H54 (cell line): ENCODE data around the gene MAN2B1.

Source experiments
- DNase-seq: peaks from one replicate; pipeline ENCODE4 v3.0.0; 2011; ENCODE audit warnings: low spot score, mixed read lengths; ENCODE audit not compliant: insufficient read length
- FAIRE-seq: peaks from 3 replicates; lab custom pipeline; 2011; peaks lifted over from hg19 to GRCh38; lab: Jason Lieb, UNC
- POLR2A ChIP-seq: IDR thresholded peaks from 2 replicates; pipeline ENCODE4 v1.6.1; 2011; ENCODE audit warnings: low read depth, mild to moderate bottlenecking, low read length

MAN2B1 gene

DNA sequence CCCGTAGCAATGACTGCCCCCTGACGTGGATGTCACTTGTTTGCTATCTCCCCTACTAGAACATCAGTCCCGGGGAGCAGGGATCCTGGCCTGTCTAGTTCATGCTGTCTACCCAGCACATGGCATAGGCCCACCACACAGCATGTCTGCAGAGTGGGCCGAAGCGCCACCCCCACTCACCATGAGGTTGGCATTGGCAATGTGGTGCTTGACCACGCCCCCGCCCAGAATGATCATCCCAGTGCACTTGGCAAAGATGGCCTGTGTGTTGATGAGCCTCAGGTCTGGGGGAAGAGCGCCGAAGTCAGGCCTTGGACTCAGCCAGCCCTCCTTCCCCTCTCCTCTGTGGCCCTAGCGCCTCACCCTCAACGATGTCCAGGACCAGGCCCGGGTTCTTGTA is 10.4 kb upstream of the MAN2B1 start:
- no peak for FAIRE-seq
- no peak for DNase-seq
- TF ChIP-seq POLR2A: no peak

DNA sequence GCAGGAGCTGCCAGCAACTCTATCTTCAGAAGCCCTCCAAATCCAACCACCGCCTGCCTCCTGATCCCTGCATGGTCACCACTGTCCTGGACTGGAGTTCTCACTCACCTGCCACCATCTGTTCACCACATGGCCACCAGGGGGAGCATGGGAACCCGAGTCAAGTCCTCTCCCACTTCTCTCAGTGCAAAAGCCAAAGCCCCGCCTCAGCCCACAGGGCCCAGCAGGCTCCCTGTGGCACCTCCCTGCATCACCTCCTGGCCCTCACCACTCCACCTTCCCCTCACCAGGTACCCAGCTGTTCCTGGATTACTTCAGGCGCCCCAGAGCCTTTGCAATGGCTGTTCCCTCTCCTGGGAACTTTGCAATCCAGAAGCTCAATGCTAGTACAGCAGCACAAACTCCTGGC is 9.8 kb upstream of the MAN2B1 start:
- no peak for TF ChIP-seq POLR2A
- DNase-seq: peak; percentile 83
- FAIRE-seq: no peak

DNA sequence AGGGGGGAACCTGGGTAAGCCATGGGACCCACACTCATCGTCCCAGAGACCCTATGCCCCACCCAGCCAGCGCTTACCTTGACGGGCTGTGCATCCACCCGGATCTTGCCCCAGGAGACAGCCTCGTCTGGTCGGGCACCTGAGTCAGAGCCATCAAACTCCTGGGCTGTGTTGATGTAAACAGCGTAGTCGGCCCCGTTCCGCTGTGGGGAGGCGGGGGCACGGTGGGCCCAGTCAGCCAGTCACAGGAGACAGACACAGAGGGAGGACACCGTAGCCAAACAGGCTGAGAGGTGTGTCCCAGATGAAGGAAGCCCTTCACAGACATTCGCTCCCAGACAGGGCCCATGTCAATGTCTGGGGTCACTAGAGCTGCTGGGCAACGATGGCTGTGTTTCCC is 9.4 kb upstream of the MAN2B1 start:
- TF ChIP-seq POLR2A: no peak
- DNase-seq: no peak
- no peak for FAIRE-seq

DNA sequence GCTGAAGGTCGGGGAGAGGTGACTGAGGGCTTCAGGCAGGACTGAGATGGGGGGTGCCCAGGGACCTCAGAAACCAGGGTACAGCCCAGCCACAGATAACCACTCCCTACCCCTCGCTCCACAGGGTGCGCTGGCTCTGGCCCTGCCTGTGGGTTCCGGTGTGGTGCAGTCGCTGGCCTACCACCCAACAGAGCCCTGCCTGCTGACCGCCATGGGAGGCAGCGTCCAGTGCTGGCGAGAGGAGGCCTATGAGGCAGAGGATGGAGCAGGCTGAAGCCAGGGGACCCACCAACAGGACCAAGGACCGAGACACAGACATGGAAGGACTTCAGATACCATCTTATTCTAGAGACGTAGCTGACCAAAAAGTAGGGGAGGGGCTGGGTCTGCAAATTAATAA is 8.9 kb upstream of the MAN2B1 start:
- no peak for FAIRE-seq
- TF ChIP-seq POLR2A: no peak

DNA sequence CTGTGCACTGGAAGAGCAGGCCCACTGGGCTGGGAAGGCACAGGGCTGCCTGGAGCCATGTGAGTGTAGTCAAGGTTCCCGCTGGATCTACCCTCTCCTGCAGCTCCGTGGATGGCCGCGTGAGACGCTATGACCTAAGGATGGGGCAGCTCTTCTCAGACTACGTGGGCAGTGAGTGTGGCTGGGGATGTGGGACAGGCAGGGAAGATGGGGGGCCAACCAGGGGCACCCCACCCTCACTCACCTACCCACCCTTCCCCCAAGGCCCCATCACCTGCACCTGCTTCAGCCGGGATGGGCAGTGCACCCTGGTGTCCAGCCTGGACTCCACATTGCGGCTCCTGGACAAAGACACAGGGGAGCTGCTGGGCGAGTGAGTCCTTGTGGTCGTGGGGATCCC is 6.2 kb upstream of the MAN2B1 start:
- no peak for DNase-seq
- TF ChIP-seq POLR2A: no peak
- no peak for FAIRE-seq

More for the DNA sequence above, 8.9 kb upstream of the MAN2B1 start:
- no peak for DNase-seq

DNA sequence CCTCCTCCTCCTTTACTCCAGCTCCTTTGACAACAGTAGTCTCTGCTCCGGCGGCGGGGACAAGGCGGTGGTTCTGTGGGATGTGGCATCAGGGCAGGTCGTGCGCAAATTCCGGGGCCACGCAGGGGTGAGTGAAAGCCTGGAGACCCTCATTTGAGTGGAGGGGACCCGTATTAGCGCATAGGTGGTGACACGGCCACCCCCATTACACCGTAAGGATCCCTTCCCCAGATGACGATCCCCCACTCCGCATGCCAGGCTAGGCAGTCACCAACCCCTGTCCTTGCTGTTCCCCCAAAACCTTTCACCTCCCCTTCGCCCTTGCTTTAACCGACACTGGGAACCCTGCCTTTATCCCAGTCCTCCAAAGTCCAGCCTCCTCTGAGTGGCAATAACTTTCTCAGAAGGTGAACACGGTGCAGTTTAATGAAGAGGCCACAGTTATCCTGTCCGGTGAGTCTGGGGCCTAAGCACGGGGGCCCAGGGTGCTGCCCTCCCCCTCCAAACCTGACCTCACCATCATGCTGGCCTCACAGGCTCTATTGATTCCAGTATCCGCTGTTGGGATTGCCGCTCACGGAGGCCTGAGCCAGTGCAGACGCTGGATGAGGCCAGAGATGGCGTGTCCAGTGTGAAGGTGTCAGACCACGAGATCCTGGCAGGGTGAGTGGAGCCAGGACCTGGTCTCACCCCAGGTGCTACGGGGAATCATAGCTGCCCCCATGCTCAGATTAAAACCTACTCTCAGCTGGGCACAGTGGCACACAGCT is 3.8 kb upstream of the MAN2B1 start:
- DNase-seq: no peak
- FAIRE-seq: no peak
- TF ChIP-seq POLR2A: 0 out of 2 replicates have a peak, but pooled peaks have one; percentile 3

DNA sequence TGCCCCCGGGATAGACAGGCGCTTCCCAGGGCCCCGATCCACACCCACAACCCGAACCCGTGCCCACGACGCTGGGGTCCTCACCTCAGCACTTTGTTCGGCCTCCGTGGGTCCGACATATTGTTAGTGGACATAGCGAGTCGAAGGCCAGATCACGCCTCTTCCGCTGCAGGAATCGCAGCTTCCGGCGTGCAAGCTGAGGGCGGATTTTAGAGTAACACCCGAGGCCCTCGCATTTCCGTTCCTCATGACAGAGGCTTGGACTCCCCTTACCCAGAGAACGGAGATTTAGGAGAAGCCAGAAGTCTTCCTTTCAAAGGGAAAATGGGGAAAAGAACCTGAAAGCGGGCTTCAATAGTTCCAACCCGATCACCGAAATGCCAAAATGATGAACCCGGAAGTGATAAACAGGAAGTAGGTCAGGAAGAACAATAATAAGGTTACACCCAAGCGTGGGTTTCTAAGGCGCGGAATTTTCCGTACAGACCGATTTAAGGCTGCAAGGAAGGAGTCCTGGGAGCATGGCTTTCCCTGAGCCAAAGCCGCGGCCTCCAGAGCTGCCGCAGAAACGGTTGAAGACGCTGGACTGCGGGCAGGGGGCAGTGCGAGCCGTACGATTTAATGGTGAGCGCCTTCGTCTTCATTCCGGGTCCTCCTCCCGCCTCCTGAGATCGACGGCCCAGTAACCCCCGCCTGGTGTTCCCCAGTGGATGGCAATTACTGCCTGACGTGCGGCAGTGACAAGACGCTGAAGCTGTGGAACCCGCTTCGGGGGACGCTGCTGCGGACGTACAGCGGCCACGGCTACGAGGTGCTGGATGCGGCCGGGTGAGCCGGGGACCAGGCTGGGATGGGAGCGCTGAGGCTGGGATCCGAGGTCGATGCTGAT is 3.0 kb upstream of the MAN2B1 start:
- DNase-seq (peak; percentile 63), FAIRE-seq (no peak)
- peak; percentile 56 for TF ChIP-seq POLR2A

DNA sequence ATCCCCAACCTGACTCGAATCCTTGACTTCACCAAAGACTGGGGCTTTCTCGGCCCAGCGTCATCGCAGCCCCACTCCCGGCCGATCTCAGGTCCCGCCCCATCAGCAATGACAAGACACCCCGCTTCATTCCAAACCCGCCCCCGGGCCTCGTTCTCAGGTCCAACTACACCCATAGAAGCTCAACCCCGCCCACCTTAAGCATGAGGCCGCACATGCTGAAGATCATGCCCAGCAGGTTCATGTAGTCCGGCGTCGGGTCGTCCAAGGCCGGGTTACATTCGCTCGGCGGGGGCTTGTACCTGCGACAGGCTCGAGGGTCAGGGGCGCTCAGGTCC is 2.4 kb upstream of the MAN2B1 start:
- no peak for FAIRE-seq
- no peak for TF ChIP-seq POLR2A
- no peak for DNase-seq

DNA sequence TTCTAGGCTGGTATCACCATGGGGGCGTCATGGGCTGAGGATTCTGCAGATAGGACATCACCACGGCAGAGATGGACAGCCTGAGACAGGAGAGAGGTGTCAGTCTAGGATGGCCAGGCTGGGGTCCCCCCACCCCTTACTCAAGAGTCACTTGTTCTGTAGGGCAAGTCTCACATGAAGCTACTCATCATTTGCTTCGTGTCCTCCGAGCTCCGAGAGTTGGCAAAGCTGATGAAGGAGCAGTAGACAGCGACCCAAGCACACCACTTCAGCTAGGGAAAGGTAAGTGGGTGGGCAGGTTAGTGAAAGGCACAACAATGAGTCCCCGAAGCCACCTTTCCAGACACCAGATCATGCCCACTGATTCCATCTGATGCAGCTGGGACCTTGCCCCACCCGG is 1.8 kb upstream of the MAN2B1 start:
- FAIRE-seq (no peak), DNase-seq (no peak)
- no peak for TF ChIP-seq POLR2A

DNA sequence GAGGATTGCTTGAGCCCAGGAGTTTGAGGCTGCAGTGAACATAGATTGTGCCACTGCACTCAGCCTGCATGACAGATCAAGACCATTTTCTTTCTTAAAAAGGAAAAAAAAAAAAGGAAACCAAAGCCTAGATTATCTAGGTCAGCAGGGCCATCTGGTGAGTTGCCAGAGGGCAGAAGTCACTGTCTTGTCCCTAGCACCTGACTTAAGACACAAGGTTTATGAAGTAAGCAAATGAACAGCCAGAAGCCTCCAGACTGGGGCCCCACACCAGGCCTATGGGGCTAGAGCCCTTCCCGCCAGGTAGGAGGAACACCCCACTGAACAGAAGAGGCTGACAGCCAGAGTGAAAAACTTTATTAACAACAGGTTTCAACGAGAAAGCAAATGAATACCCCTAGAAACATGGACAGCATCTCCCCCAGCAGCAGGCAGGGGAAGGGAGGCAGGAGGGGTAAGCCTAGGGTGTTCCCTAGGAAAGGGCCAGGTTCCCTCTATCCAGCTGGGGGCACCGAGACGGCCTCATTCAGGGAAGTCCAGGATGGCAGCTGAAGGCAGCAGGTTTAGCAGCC is 1.3 kb upstream of the MAN2B1 start:
- no peak for DNase-seq
- FAIRE-seq: no peak
- no peak for TF ChIP-seq POLR2A

DNA sequence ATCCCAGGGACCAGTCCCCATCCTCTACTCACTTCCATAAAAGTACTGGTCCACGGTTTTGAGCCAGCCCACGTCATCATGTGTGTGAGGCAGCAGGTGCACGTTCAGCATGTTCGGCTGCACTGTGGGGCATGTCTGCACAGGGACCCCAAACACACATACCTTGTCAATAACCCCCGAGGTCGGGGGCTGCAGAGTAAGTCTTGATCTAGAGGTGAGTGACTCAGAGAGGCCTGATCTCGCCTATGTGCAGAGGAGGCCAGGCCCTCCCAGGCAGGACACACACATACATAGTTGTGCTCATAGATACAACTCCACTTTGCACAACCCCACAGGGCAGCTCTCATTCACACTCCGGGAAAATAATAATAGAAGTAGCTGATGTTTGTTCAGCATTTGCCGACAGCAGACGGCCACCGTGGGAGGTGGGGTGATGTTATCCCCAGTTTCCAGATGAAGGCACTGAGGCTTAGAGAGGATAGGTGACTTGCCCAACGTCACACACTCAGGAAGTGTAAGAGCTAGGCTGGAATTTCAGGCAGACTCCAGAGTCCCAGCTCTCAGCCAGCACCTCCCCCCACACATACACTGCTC is 774 bp downstream of the MAN2B1 start:
- FAIRE-seq: no peak
- DNase-seq: no peak
- TF ChIP-seq POLR2A: no peak

DNA sequence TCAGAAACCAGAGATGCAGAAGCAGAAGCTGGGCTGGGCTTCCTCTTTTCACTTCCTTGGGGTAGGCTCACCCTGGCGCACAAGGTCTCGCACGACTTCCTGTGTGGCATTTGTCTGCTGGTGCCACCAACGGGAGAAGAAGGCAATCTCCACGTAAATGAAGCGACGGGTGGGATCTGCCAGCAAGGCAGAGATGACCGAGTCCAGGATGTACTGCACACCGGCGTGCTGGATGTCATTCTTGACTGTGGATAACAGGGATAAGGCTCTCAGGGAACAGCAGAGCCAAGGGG is 1.3 kb downstream of the MAN2B1 start:
- no peak for TF ChIP-seq POLR2A
- FAIRE-seq (no peak), DNase-seq (no peak)

DNA sequence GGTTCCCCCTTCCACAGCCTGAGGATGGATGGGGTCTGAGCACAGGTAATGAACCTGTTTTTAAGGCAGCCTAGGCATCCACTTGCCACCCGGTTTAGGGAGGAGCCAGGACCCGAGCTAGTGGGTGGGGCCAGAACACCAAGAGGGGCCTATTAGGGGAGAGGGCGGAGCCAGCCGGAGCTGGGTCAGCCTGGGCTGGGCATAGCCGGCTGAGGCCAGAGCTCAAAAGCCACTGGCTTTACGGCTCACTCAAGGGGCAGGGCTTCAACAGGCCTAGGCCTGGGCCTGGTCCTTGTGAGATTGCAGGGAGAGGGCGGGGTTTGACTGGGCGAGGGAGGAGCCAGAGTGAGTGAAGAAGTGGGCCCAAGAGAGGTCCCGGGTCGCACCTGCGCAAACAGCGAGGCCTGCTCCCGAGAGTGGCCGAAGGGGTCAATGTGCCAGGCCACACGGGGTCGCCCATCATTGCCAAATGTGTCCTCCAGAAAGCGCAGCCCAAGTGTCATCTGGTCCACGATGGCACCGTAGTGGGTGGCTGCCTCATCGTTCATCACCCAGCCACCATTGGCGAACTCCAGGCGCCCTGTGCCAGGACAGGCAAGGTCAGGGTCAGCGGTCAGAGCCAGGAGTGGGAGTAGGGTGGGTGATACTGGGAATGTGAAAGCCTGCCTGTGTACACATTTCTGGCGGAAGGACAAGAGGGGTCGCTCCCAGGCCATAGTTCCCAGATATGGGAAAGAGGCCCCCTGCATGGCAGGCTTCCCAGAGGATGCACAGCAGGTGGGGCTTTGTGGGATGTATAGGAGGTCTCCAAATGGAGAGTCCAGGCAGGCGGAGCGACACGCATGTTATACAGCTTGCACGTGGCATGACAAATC is 1.9 kb downstream of the MAN2B1 start:
- no peak for TF ChIP-seq POLR2A
- FAIRE-seq: no peak
- peak; percentile 38 for DNase-seq
